Neuron (in vitro differentiated cells): ENCODE data around the gene PCP4L1.

Experiments
- H2AFZ ChIP-seq: one replicate; pipeline ENCODE4 v1.6.1; 2013; ENCODE audit warnings: low read depth, mild to moderate bottlenecking, inconsistent platforms, low read length, moderate library complexity
- H3K27me3 ChIP-seq: one replicate; pipeline ENCODE4 v1.6.1; 2013; ENCODE audit warnings: low read length; ENCODE audit not compliant: insufficient read depth
- H3K36me3 ChIP-seq: one replicate; pipeline ENCODE4 v1.6.1; 2013; ENCODE audit warnings: low read length; ENCODE audit not compliant: insufficient read depth
- H3K4me1 ChIP-seq: one replicate; pipeline ENCODE4 v1.6.1; 2013; ENCODE audit warnings: low read length; ENCODE audit not compliant: insufficient read depth
- H3K4me3 ChIP-seq: 2 replicates; pipeline ENCODE4 v1.5.1; 2013; ENCODE audit warnings: mild to moderate bottlenecking, low read length, moderate library complexity
- H3K9me3 ChIP-seq: one replicate; pipeline ENCODE4 v1.6.1; 2013; ENCODE audit warnings: low read length

The PCP4L1 gene

DNA sequence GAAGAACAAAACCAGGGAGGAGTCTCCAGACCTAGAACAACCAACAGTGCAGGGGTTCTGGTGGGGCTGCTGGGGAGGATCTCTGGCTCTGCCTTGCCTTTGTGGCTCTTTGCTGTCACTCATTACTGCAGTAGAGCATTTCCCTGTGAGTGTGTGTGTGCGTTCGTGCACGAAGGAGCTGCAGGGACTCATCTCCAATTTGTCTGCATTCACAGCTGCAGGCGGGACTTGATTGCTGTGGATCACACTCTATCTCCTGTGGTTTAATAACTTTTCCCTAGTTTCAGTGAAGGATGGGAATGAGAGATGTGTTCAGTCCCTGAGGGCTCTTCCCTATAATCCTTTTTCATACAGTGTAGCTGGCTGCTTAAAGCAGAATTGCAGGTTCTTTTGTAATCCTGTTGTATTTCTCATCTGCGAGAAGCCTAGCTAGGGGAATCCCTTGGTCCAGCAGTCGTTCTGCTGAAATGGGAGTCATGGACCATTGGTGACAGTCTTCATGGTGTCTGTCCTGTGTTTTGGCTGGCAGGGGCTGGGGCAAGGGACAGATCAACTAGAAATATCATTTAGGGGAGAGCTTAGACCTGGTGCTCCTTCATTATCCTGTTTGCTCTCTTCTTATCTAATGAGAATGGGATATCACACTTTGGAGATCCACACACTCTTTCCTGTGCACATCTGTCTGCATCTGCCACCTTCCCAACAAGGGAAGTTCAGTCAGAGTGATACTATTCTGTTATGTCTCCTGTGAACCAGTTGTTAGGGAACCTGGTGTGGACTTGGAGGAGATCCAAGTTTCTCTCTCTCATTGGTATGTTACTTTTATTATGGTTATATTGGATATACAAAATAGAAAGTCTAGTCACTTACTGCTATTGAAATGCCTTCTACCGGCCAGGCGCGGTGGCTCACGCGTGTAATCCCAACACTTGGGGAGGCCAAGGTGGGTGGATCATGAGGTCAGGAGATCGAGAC is 3.0 kb downstream of the PCP4L1 start:
- H3K9me3 ChIP-seq: peaks cover 9% of the 10 kb centered on the region
- no peak overlapping the region for H3K4me3 ChIP-seq
- H3K4me1 ChIP-seq: peaks cover 4% of the 10 kb centered on the region
- no peak overlapping the region for H2AFZ ChIP-seq
- H3K36me3 ChIP-seq: no peaks in the 10 kb centered on the region
- H3K27me3 ChIP-seq: peaks cover 45% of the 10 kb centered on the region

DNA sequence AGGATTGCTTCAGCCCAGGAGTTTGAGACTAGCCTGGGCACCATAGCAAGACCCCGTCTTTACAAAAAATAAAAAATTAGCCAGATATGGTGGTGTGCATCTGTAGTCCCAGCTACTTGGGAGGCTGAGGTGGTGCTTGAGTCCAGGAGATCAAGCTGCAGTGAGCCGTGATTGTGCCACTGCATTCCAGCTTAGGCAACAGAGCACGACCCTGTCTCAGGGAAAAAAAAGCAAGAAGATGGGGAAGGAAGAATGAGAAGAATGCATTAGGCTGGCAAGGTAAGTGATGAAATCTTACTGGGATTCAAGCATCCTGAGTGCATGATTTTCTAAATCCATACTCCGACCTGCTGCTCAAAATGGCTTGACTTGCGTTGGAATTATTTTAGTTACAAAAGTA is 6.8 kb downstream of the PCP4L1 start:
- H3K9me3 ChIP-seq: peaks cover 2% of the 10 kb centered on the region
- H3K36me3 ChIP-seq: no peaks in the 10 kb centered on the region
- H2AFZ ChIP-seq: no peak overlapping the region
- H3K4me1 ChIP-seq: peaks cover 4% of the 10 kb centered on the region
- no peak overlapping the region for H3K4me3 ChIP-seq
- H3K27me3 ChIP-seq: peaks cover 21% of the 10 kb centered on the region

DNA sequence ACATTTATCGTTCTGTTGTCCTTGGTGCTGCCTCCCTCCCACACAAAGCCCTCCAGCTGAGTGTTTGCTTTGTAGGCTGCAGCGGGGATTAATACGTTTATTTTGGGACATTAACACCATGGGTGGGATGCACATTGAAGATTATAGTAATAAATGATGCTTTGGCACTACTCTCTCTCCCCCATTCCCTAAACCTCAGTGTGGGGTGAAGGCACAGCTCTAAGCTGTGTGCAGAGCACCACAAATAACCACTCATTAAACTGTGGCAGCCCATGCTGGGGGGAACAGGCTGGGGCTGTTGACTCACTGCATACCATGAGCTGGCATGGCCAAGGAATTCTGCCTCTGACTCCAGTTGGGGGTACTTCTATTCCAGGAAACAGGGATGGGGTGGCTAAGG is 7.7 kb downstream of the PCP4L1 start:
- H2AFZ ChIP-seq: no peak overlapping the region
- peaks cover 12% of the 10 kb centered on the region for H3K27me3 ChIP-seq
- no peaks in the 10 kb centered on the region for H3K36me3 ChIP-seq
- H3K4me1 ChIP-seq: peaks cover 4% of the 10 kb centered on the region
- H3K9me3 ChIP-seq: peaks cover 2% of the 10 kb centered on the region
- no peak overlapping the region for H3K4me3 ChIP-seq

DNA sequence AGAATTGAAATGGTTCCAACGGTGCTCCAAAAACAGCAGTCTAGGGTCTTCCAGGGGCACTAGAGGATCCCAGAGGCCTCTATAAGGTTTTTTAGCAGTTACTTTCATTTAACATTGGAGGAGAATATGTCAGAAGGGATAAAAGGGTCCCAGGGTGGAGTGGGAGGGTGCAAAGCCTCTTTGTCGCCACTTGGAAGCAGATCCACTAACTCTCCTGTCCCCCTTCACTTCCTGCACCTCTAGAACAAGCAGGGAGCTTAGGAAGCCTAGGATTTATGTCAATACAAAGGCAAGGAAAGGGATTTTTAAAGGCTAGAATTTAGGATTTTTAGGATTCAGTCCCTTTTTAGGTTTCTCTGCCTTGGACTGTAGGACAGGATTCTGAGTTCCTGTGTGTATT is 8.3 kb downstream of the PCP4L1 start:
- Histone ChIP-seq H3K4me3 (no peak overlapping the region), H3K36me3 (no peaks in the 10 kb centered on the region), H3K9me3 (peaks cover 2% of the 10 kb centered on the region), H3K27me3 (peaks cover 6% of the 10 kb centered on the region), H3K4me1 (peaks cover 3% of the 10 kb centered on the region), H2AFZ (no peak overlapping the region)

DNA sequence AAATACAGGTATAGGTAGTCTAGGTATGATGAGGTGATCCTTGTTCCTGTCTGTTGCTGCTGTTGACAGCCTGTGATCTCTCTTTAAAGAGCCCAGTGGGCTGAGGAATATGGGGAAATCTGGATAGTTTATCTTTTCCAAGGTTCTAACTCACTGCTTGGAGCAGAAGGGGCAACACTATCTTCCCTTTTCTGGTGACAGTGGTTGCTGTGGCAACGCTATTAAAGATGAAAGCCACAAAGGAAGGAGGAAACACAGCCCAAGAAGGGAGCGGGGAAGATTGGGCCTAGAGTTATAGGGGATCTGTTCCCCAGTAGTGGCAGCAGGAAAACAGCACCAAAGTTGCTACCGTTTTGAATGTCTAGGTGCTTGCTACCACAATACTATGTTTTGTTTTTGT is 8.8 kb downstream of the PCP4L1 start:
- Histone ChIP-seq H2AFZ (no peak overlapping the region), H3K4me1 (peaks cover 3% of the 10 kb centered on the region), H3K36me3 (no peaks in the 10 kb centered on the region), H3K4me3 (no peak overlapping the region), H3K9me3 (peaks cover 2% of the 10 kb centered on the region), H3K27me3 (peaks cover 5% of the 10 kb centered on the region)

DNA sequence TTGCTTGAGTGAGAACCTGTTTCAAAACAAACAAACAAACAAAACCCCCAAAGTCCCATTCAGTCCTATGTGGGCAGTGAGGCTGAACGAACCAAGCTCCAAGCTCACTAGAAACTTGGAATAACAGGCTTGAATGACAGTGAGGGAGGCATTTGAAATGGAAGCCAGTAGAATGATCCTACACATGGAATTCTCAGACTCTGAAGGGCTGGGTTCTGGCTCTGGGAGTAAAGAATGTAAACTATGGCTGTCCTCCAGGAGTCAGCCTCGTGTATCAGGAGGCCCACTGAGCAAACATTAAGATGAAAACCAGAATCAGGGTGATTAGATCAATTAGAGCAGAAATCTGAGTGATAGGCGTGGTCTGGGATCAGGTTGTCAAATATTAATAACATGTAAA is 14.9 kb downstream of the PCP4L1 start:
- Histone ChIP-seq H2AFZ (no peak overlapping the region), H3K27me3 (peaks cover 10% of the 10 kb centered on the region), H3K4me1 (no peaks in the 10 kb centered on the region), H3K9me3 (no peaks in the 10 kb centered on the region), H3K36me3 (no peaks in the 10 kb centered on the region), H3K4me3 (no peak overlapping the region)

DNA sequence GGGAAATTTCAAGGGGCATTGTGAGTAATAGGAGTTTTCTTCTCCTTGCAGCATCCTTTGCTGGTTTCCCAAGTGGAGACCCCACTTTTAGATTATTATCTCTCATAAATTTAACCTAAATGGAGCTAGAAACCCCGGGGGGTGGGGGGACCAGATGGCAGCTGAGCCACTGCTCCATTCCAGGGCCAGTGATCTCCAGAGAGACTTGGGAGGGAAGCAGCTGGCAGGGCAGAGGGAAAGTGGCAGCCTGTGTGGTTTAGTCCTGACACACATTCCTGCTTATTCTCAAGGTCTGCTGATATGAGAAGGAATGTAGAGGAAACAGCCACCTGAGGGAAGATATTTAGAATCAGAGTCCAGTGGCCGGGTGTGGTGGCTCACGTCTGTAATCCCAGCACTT is 16.3 kb downstream of the PCP4L1 start:
- Histone ChIP-seq H3K4me3 (no peak overlapping the region), H3K36me3 (no peaks in the 10 kb centered on the region), H3K27me3 (peaks cover 10% of the 10 kb centered on the region), H2AFZ (no peak overlapping the region), H3K9me3 (no peaks in the 10 kb centered on the region), H3K4me1 (no peaks in the 10 kb centered on the region)

DNA sequence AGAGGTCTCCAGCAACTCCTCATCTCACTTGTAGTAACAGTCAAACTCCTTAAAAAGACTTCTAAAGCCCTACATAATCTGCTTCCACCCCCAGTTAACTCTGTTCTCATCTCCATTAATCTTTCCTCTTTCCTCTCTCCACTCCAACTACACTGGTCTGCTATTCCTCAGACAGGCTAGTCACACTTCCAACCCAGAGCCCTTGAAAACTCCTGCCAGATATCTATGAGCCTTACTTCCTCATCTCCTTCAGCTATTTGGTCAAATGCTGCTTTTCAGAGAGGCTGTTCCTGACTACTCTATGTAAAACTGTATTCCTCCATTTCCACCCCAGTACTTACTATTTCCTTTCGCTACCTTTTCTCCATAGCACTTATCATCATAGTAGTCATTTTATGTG is 24.4 kb downstream of the PCP4L1 start:
- peaks cover 17% of the 10 kb centered on the region for H3K27me3 ChIP-seq
- no peaks in the 10 kb centered on the region for H3K36me3 ChIP-seq

DNA sequence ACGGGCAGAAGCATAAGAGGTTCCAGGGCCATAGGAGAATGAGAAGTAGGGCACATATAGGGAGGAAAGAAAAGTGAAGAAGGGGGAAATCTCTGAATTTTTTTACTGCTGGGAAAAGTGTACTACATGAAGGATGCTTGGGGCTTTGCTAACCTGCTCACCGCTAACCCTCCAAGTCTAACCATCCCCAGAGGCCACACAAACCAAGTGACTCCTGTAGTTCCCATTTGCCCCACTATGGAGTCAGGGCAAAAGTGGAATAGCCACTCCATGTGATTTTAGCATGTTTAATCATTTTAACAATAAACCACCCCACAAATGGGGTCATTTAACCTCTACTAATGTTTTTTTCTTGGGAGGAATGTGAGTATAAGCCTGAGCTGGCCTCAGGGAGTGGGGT is 26.6 kb downstream of the PCP4L1 start:
- Histone ChIP-seq H3K4me3 (no peak overlapping the region), H3K27me3 (peaks cover 17% of the 10 kb centered on the region), H3K36me3 (no peaks in the 10 kb centered on the region), H3K4me1 (peaks cover 3% of the 10 kb centered on the region), H3K9me3 (no peaks in the 10 kb centered on the region), H2AFZ (no peak overlapping the region)

More for the DNA sequence above, 24.4 kb downstream of the PCP4L1 start:
- peaks cover 3% of the 10 kb centered on the region for H3K4me1 ChIP-seq
- H3K4me3 ChIP-seq: no peak overlapping the region
- H3K9me3 ChIP-seq: no peaks in the 10 kb centered on the region
- H2AFZ ChIP-seq: no peak overlapping the region

DNA sequence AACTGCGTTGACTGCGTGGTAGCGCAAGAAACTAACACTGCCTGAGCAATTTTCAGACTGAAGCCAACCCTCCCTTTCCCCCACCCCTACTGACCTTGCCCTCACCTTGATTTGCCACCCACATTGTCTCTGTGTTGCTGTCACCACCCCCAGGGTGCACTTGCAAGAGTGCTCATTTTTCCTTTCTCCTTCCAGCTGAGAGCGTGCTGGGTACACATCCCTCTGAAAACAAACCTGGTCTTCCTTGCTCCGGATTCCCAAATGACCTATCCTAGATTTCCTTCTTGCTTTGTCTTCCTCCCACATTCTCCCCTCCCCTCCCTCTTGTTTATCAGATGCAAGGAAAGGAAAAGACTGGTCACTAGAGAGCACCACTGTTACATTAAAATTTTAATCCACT is 27.0 kb downstream of the PCP4L1 start:
- Histone ChIP-seq H3K4me3 (no peak overlapping the region), H3K36me3 (no peaks in the 10 kb centered on the region), H3K9me3 (no peaks in the 10 kb centered on the region), H3K27me3 (peaks cover 13% of the 10 kb centered on the region), H3K4me1 (peaks cover 3% of the 10 kb centered on the region), H2AFZ (no peak overlapping the region)

DNA sequence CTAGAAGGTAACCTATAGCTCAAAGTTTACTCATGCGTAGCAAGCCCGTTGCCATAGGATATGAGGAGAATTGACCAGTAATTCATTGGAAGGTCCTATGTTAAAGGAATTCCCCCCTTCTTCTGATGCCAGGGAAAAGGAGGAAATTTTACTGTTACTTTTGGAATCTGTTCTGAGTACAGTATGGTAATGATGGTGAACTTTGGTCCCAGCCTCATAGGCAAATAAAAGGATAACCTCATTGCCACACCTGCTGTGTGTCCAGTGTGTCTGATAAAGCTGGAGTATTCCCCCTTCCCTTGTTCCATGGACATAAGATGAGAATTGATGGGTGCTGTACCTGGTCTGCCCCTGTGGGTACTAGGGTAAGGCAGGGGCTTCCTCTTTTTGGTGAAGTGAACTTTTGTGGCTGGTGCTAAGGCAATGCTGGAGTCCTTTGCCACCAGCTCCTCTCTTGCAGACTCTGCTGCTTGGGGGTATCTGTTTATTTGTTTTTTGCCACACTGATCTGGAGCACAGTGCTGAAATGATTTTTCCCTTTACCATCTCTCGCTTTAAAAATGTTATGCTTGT is 29.0 kb downstream of the PCP4L1 start:
- Histone ChIP-seq H3K36me3 (no peaks in the 10 kb centered on the region), H3K27me3 (peaks cover 13% of the 10 kb centered on the region)

DNA sequence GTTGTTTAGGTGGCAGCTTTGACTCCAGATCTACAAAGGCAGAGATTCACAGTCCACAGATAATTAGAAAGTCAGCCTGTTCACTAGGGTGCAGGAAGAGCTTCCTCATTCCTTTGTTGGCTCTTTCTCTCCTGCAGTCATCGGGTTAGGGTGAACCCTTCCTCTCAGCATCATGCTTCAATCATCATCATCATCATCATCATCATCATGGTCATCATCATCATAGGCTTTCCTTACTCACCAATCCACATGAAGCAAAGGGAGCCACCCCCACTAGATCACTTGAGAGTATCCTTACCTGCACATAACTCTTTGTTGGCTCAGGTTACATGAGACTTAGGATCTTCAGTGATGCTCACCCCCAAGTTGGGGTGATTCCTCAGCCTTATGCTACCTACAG is 32.2 kb downstream of the PCP4L1 start:
- no peaks in the 10 kb centered on the region for H3K27me3 ChIP-seq
- peaks cover 3% of the 10 kb centered on the region for H3K4me1 ChIP-seq
- no peaks in the 10 kb centered on the region for H3K9me3 ChIP-seq
- no peak overlapping the region for H3K4me3 ChIP-seq
- H2AFZ ChIP-seq: no peak overlapping the region
- no peaks in the 10 kb centered on the region for H3K36me3 ChIP-seq

More for the DNA sequence above, 29.0 kb downstream of the PCP4L1 start:
- Histone ChIP-seq H3K9me3 (no peaks in the 10 kb centered on the region), H3K4me3 (no peak overlapping the region), H3K4me1 (peaks cover 3% of the 10 kb centered on the region), H2AFZ (no peak overlapping the region)

DNA sequence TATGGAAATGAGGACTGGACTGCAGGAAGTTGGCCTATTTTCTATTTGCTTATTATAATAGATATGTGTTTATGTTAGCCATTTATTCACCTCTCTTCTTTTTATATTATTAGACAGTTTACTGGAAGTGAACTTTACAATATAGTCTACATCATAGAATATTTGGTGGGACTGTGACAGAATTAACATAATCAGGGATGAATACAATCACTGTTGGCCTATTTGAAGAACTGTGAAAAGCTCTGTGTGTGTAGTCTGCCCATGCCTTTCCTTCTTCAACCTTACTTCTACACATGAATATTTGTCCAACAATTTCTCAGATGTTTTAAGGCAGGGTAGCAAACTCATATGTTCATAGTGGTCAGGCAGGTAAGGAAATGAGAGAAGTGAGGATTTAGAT is 38.9 kb downstream of the PCP4L1 start:
- Histone ChIP-seq H3K4me1 (peaks cover 2% of the 10 kb centered on the region), H3K27me3 (no peaks in the 10 kb centered on the region), H3K9me3 (no peaks in the 10 kb centered on the region), H3K36me3 (no peaks in the 10 kb centered on the region), H3K4me3 (no peak overlapping the region), H2AFZ (no peak overlapping the region)
